K562 (cell line): ENCODE data around the gene WSCD2. TPM values are rescaled to one million over a fixed set of nuclear protein-coding genes. Genes with fewer than 3 reads are reported as not detected.

Experiments
- AFF4 ChIP-seq: sonication (generic); formaldehyde crosslinking; IDR thresholded peaks from 2 replicates; pipeline ENCODE4 v1.8.0; 2023; ENCODE audit warnings: mild to moderate bottlenecking, missing genetic modification reagents
- CBX2 ChIP-seq: fragments of 200-600 bp; sonication (generic); IDR thresholded peaks from one replicate; pipeline ENCODE4 v1.6.1; 2012; ENCODE audit warnings: mild to moderate bottlenecking, low read length, inconsistent platforms; ENCODE audit not compliant: insufficient read depth, poor library complexity, severe bottlenecking
- E2F8 ChIP-seq: fragments of 450-650 bp; IDR thresholded peaks from 2 replicates; pipeline ENCODE4 v1.7.1; 2018; ENCODE audit warnings: mild to moderate bottlenecking, low read depth; ENCODE audit not compliant: partially characterized antibody
- MBD2 ChIP-seq: sonication (generic); IDR thresholded peaks from 2 replicates; pipeline ENCODE4 v1.6.1; 2016; ENCODE audit warnings: low read depth, borderline replicate concordance
- PCBP1 ChIP-seq: fragments of 200-400 bp; formaldehyde crosslinking; IDR thresholded peaks from 2 replicates; pipeline ENCODE4 v1.6.1; 2018; ENCODE audit warnings: mild to moderate bottlenecking, low read depth, low read length; ENCODE audit not compliant: poor library complexity, severe bottlenecking
- RBM25 ChIP-seq: fragments of 200-400 bp; formaldehyde crosslinking; IDR thresholded peaks from 2 replicates; pipeline ENCODE4 v1.6.1; 2018; ENCODE audit warnings: low read length, low read depth, moderate library complexity; ENCODE audit not compliant: severe bottlenecking
- polyA plus RNA-seq, 8 experiments: library from polyadenylated mRNA; depleted of rRNA in 4 of 8; stranded (reverse) in 5 of 8; unstranded in 3 of 8; fragments of >200 nt; fragmentation: Nextera tagmentation in 2 of 8; fragmentation: Illumina TruSeq in 1 of 8; extraction: Ambion mirVana in 2 of 8; extraction: Trizol in 1 of 8; gene quantifications; 2 replicates each; pipeline versions ENCODE4 v1.2.1 to v1.2.3, GENCODE V29; 2011 to 2014; ENCODE audit warnings: inconsistent platforms in 1 of 8, missing spikeins in 1 of 8
- total RNA-seq, 7 experiments: library from RNA; depleted of rRNA in 6 of 7; stranded (reverse); fragments of >200 nt in 6 of 7; fragmentation: Illumina TruSeq in 2 of 7; extraction: Trizol in 2 of 7; gene quantifications; 2 replicates each; pipeline versions ENCODE4 v1.2.1 to v1.2.3, GENCODE V29; 2011 to 2021; ENCODE audit warnings: low replicate concordance in 1 of 7

The WSCD2 gene
- total and polyA plus RNA-seq, 9 of the 15 experiments (the other 6 are each of a cell fraction or from before 2014, with no cell fraction given): 0.72 to 14.1 (median 4.0) TPM

GRCh38 chr12:108121728-108122471 lies 7.2 kb upstream of the WSCD2 start (continued):
- TF ChIP-seq AFF4 (CRISPR knock-in tag) (no peak), E2F8 (no peak), PCBP1 (no peak), CBX2 (no peak), RBM25 (peak; percentile 98), MBD2 (no peak)
- TF ChIP-seq, all 486 proteins: peak for 18
